ENCODE measurements around the gene NFX1.

DNA sequence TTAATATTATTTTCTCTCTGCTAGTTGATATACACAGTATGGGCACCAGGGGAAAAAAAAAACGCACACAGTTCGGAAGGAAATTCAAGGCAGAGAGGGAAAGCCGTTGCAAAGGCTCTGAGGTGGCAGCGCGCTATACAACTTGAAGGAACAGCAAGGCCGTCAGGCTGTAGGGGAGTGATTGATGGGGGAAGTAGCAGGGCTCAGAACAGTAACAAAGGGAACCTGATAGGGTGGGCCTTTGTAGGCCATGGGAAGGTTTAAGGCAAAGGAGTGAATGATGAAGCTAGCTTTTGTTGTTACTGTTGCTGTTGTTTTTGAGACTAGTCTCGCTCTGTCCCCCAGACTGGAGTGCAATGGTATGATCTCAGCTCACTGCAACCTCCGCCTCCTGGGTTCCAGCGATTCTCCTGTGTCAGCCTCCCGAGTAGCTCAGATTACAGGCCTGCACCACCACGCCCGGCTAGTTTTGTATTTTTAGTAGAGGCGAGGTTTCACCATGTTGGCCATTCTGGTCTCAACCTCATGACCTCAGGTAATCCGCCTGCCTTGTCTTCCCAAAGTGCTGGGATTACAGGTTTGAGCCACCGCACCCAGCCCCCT, 85.0 kb downstream of the NFX1 start:
- TF ChIP-seq CTCF (optimal IDR thresholded peaks at IDR 0.05 in 1 of 3, IDR thresholded peaks at IDR 0.05 in 1 of 3, conservative IDR thresholded peaks at IDR 0.05 in 1 of 3; ENCODE audit: extremely low read depth in 1 of 3, insufficient read depth in 2 of 3, low read length in 3 of 3) = no peak
- no peak for TF ChIP-seq EZH2 (IDR thresholded peaks at IDR 0.05; ENCODE audit: low read length)

Data from keratinocyte (primary cell).